CD14-positive monocyte (primary cell): ENCODE data around the gene GNLY. TPM values are rescaled to one million over a fixed set of nuclear protein-coding genes. Genes with fewer than 3 reads are reported as not detected.

Experiments used
- DNase-seq, 3 donors: peaks; one replicate each; pipeline ENCODE4 v3.0.0-alpha.2; 2011 to 2022
- H2AFZ ChIP-seq: 2 replicates; pipeline ENCODE4 v1.6.0; 2012; ENCODE audit warnings: mild to moderate bottlenecking, low read depth, low read length, inconsistent platforms; ENCODE audit not compliant: insufficient read depth, poor library complexity, severe bottlenecking
- H3K27ac ChIP-seq, 2 donors: 1 replicate in 1 of 2; 2 replicates in 1 of 2; pipeline ENCODE4 v1.5.1; 2012 to 2013; ENCODE audit warnings: low read length in 2 of 2, control low read depth in 1 of 2, inconsistent platforms in 1 of 2, low read depth in 1 of 2, mild to moderate bottlenecking in 1 of 2
- H3K27me3 ChIP-seq, 2 donors: one replicate each; pipeline versions ENCODE4 v1.6.0 to v1.6.1; 2011 to 2013; ENCODE audit warnings: low read length in 2 of 2; ENCODE audit not compliant: control insufficient read depth in 2 of 2, insufficient read depth in 2 of 2
- H3K36me3 ChIP-seq, 2 donors: replicated peaks in 1 of 2; 1 replicate in 1 of 2; 2 replicates in 1 of 2; pipeline versions ENCODE4 v1.5.1 to v1.6.1; 2012 to 2013; ENCODE audit warnings: low read length in 2 of 2, control low read depth in 1 of 2, inconsistent platforms in 1 of 2, mild to moderate bottlenecking in 1 of 2; ENCODE audit not compliant: insufficient read depth in 2 of 2, control insufficient read depth in 1 of 2
- H3K4me1 ChIP-seq, 2 donors: 1 replicate in 1 of 2; 2 replicates in 1 of 2; pipeline versions ENCODE4 v1.5.1 to v1.6.1; 2012 to 2013; ENCODE audit warnings: low read length in 2 of 2, control low read depth in 1 of 2, inconsistent platforms in 1 of 2, mild to moderate bottlenecking in 1 of 2, moderate library complexity in 1 of 2; ENCODE audit not compliant: insufficient read depth in 2 of 2, control insufficient read depth in 1 of 2
- H3K4me2 ChIP-seq: replicated peaks from 2 replicates; pipeline ENCODE3; 2012; ENCODE audit warnings: low read length, moderate library complexity, mild to moderate bottlenecking; ENCODE audit not compliant: poor library complexity, severe bottlenecking; ENCODE audit errors: extremely low read depth
- H3K4me3 ChIP-seq, 3 experiments: fragments of 200-600 bp in 1 of 3; sonication (generic) in 1 of 3; replicated peaks in 1 of 3; 1 replicate in 2 of 3; 2 replicates in 1 of 3; pipeline ENCODE4 v1.5.1; 2011 to 2013; ENCODE audit warnings: low read length in 3 of 3, mild to moderate bottlenecking in 3 of 3, control low read depth in 2 of 3, low read depth in 2 of 3, inconsistent platforms in 1 of 3, moderate library complexity in 1 of 3
- H3K79me2 ChIP-seq: 2 replicates; pipeline ENCODE4 v1.6.0; 2012; ENCODE audit warnings: mild to moderate bottlenecking, control low read depth, inconsistent platforms, low read length, moderate library complexity; ENCODE audit not compliant: insufficient read depth
- H3K9ac ChIP-seq: 2 replicates; pipeline ENCODE4 v1.6.0; 2017; ENCODE audit warnings: low read length, mild to moderate bottlenecking; ENCODE audit not compliant: insufficient read depth, poor library complexity, severe bottlenecking
- H3K9me3 ChIP-seq, 2 donors: replicated peaks in 1 of 2; 1 replicate in 1 of 2; 2 replicates in 1 of 2; pipeline versions ENCODE4 v1.5.1 to v1.6.1; 2012 to 2013; ENCODE audit warnings: low read length in 2 of 2, control low read depth in 1 of 2; ENCODE audit not compliant: control insufficient read depth in 1 of 2, insufficient read depth in 1 of 2
- H4K20me1 ChIP-seq: 2 replicates; pipeline ENCODE4 v1.6.0; 2012; ENCODE audit warnings: mild to moderate bottlenecking, low read length, control low read depth, moderate library complexity; ENCODE audit not compliant: insufficient read depth
- H3K27ac Mint-ChIP-seq, 7 donors: one replicate each; pipeline ENCODE4 v1.8.0; 2020; ENCODE audit warnings: mild to moderate bottlenecking in 7 of 7, mixed read lengths in 7 of 7, moderate library complexity in 6 of 7, inconsistent platforms in 2 of 7
- H3K27me3 Mint-ChIP-seq, 3 donors: one replicate each; pipeline ENCODE4 v1.8.0; 2021 to 2022; ENCODE audit warnings: low read depth in 3 of 3, mild to moderate bottlenecking in 3 of 3, mixed read lengths in 3 of 3, moderate library complexity in 3 of 3, inconsistent platforms in 1 of 3
- H3K36me3 Mint-ChIP-seq, 2 donors: one replicate each; pipeline ENCODE4 v1.8.0; 2020; ENCODE audit warnings: mixed read lengths in 2 of 2, inconsistent platforms in 1 of 2, mild to moderate bottlenecking in 1 of 2
- H3K4me1 Mint-ChIP-seq: one replicate; pipeline ENCODE4 v1.8.0; 2020; ENCODE audit warnings: mild to moderate bottlenecking, mixed read lengths
- H3K4me3 Mint-ChIP-seq, 2 donors: one replicate each; pipeline ENCODE4 v1.8.0; 2020; ENCODE audit warnings: mild to moderate bottlenecking in 2 of 2, mixed read lengths in 2 of 2, moderate library complexity in 1 of 2
- H3K9me3 Mint-ChIP-seq, 7 donors: one replicate each; pipeline ENCODE4 v1.8.0; 2020 to 2022; ENCODE audit warnings: mixed read lengths in 7 of 7, mild to moderate bottlenecking in 6 of 7, moderate library complexity in 6 of 7, inconsistent platforms in 2 of 7
- WGBS: methylation state at CpG from one replicate; pipeline ENCODE4 v1.1.5; 2013; ENCODE audit warnings: missing lambda C conversion rate; ENCODE audit not compliant: insufficient coverage; 5-methylcytosine and 5-hydroxymethylcytosine counted together
- intact Hi-C, 2 donors: fragments of 100-400 bp; cut with micrococcal nuclease; formaldehyde crosslinking; loops; one replicate each; pipeline versions ENCODE4 v1.15.0 to v1.15.1; 2023
- polyA plus RNA-seq, 3 donors: library from polyadenylated mRNA; depleted of rRNA in 1 of 3; unstranded in 2 of 3; stranded (reverse) in 1 of 3; fragments of 300-500 nt in 2 of 3; fragments of >200 nt in 1 of 3; fragmentation: Illumina TruSeq in 2 of 3; gene quantifications; 1 replicate in 2 of 3; 2 replicates in 1 of 3; pipeline ENCODE4 v1.2.3, GENCODE V29; 2012 to 2021
- TF ChIP-seq, protein P1 (sequence below): fragments of 200-600 bp; IDR thresholded peaks from one replicate; pipeline ENCODE4 v1.8.0; 2022; ENCODE audit warnings: antibody characterized with exemption, mild to moderate bottlenecking

The GNLY gene
- polyA plus RNA-seq, 3 donors, result 4.6 to 13.2 (median 11.1) TPM

- 16% methylated on average over 22 of the region's 25 CpGs for WGBS
- Mint-ChIP-seq H3K27ac (peak overlapping the region in 4 of 7 donors; percentile 25 to 69 (median 48)), H3K9me3 (peaks cover 0 to 2% (median 2%) of the 10 kb centered on the region in 7 donors), H3K4me1 (peaks cover 67% of the 10 kb centered on the region), H3K27me3 (no peaks in the 10 kb centered on the region), H3K4me3 (peak overlapping the region; percentile 34 to 55), H3K36me3 (peaks cover 6 to 13% of the 10 kb centered on the region in 2 donors)
- no peaks in the 10 kb centered on the region for H3K27me3 ChIP-seq
- H3K27ac ChIP-seq, result no peak overlapping the region
- intact Hi-C loops, result no loop called here
- H4K20me1 ChIP-seq, result no peaks in the 10 kb centered on the region
- peak overlapping the region; percentile 54 for H3K4me2 ChIP-seq
- DNase-seq, result peak; percentile 64 to 75 (median 69)
- TF ChIP-seq, protein P1, sequence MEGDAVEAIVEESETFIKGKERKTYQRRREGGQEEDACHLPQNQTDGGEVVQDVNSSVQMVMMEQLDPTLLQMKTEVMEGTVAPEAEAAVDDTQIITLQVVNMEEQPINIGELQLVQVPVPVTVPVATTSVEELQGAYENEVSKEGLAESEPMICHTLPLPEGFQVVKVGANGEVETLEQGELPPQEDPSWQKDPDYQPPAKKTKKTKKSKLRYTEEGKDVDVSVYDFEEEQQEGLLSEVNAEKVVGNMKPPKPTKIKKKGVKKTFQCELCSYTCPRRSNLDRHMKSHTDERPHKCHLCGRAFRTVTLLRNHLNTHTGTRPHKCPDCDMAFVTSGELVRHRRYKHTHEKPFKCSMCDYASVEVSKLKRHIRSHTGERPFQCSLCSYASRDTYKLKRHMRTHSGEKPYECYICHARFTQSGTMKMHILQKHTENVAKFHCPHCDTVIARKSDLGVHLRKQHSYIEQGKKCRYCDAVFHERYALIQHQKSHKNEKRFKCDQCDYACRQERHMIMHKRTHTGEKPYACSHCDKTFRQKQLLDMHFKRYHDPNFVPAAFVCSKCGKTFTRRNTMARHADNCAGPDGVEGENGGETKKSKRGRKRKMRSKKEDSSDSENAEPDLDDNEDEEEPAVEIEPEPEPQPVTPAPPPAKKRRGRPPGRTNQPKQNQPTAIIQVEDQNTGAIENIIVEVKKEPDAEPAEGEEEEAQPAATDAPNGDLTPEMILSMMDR, result peak; percentile 99
- H3K4me1 ChIP-seq, result peaks cover 60 to 69% of the 10 kb centered on the region in 2 donors
- no peak overlapping the region for H3K9ac ChIP-seq
- peak overlapping the region in 1 of 3 experiments; percentile 38 for H3K4me3 ChIP-seq
- H3K79me2 ChIP-seq, result no peaks in the 10 kb centered on the region
- H3K36me3 ChIP-seq, result no peaks in the 10 kb centered on the region
- H2AFZ ChIP-seq, result peak overlapping the region; percentile 64
- H3K9me3 ChIP-seq, result no peaks in the 10 kb centered on the region
Measured at GRCh38 chr2:85678794-85679672, 15.1 kb upstream of the GNLY start.

DNA sequence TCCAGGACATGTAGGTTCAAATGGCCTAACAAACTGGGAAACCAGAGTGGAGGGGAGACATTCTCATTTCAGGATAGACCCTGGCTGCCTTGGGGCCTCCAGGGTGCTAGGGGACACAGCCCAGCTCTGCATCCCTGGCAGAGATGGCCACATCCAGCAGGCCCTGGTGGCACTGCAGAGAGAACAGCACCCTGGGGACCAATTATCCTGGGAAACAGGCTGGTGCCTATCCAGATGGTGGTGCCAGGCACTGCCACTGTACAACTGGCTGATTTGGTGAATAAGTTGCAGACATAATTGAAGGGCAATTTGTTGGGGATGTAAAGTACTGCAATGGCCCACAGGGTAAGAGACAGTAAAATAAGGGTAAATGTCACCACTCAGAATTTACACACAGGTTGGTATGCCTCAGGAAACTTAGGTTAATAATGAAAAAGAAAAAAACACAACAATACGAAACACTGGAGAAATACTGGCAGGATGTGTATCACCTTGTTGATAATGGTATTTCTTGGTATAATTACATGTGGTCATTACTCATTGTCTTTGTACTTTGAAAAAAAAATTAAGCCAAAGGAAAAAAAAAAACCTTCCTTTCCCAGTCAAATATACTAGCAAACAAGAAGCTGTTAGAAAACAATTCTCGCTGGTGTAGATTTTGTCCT, 13.3 kb upstream of the GNLY start:
- no peak overlapping the region for H3K9ac ChIP-seq
- peaks cover 51% of the 10 kb centered on the region for H3K4me1 Mint-ChIP-seq
- intact Hi-C loops, result loop anchor here in 1 of 2 donors (5.0 kb wide), 1 partner anchor 41 kb away; no protein-coding TSS in a partner anchor
- peak overlapping the region in 1 of 2 donors; percentile 10 for H3K27ac ChIP-seq
- TF ChIP-seq, protein P1, result no peak
- H3K36me3 Mint-ChIP-seq, result peaks cover 6 to 8% of the 10 kb centered on the region in 2 donors
- peak overlapping the region; percentile 31 for H2AFZ ChIP-seq
- no peaks in the 10 kb centered on the region for H3K9me3 ChIP-seq
- peaks cover 0 to under 1% (median 0%) of the 10 kb centered on the region in 3 donors for H3K27me3 Mint-ChIP-seq
- WGBS, result no CpG with 5 or more reads among the region's 2 CpGs
- no peak for DNase-seq
- H3K4me3 ChIP-seq, result no peak overlapping the region
- no peaks in the 10 kb centered on the region for H3K79me2 ChIP-seq
- H3K27me3 ChIP-seq, result no peaks in the 10 kb centered on the region
- peak overlapping the region in 4 of 7 donors; percentile 18 to 38 (median 28) for H3K27ac Mint-ChIP-seq
- no peaks in the 10 kb centered on the region for H4K20me1 ChIP-seq
- no peak overlapping the region for H3K4me2 ChIP-seq
- peaks cover 45 to 53% of the 10 kb centered on the region in 2 donors for H3K4me1 ChIP-seq
- no peak overlapping the region for H3K4me3 Mint-ChIP-seq
- H3K9me3 Mint-ChIP-seq, result peaks cover 0 to 2% (median 0%) of the 10 kb centered on the region in 7 donors
- no peaks in the 10 kb centered on the region for H3K36me3 ChIP-seq
